Lower lobe of right lung (tissue), 2 donors: Measurements from ENCODE around the gene GPD1. TPM values are rescaled to one million over a fixed set of nuclear protein-coding genes. Genes with fewer than 3 reads are reported as not detected.

Experiments used
- ATAC-seq, 2 donors: fragments of 200-7000 bp; cut with Tn5 transposase; one replicate each; pipeline ENCODE4 v1.9.1; 2020 to 2022; ENCODE audit warnings: mild to moderate bottlenecking in 2 of 2, moderate library complexity in 2 of 2
- DNase-seq: peaks from one replicate; pipeline ENCODE4 v3.0.0-alpha.2; 2020
- H3K27ac ChIP-seq: fragments of 200-600 bp; one replicate; pipeline ENCODE4 v1.8.0; 2022
- H3K27me3 ChIP-seq: fragments of 200-600 bp; one replicate; pipeline ENCODE4 v1.8.0; 2022; ENCODE audit warnings: low read depth
- H3K36me3 ChIP-seq: fragments of 200-600 bp; one replicate; pipeline ENCODE4 v1.8.0; 2022; ENCODE audit warnings: mild to moderate bottlenecking
- H3K4me1 ChIP-seq: fragments of 200-600 bp; one replicate; pipeline ENCODE4 v1.8.0; 2022
- H3K4me3 ChIP-seq: fragments of 200-600 bp; one replicate; pipeline ENCODE4 v1.8.0; 2022; ENCODE audit warnings: mild to moderate bottlenecking
- H3K9me3 ChIP-seq: fragments of 200-600 bp; one replicate; pipeline ENCODE4 v1.8.0; 2022
- CTCF ChIP-seq: fragments of 200-600 bp; IDR thresholded peaks from one replicate; pipeline ENCODE4 v1.8.0; 2022; ENCODE audit warnings: antibody characterized with exemption, mild to moderate bottlenecking
- intact Hi-C: fragments of 100-400 bp; cut with DNase I; formaldehyde crosslinking; loops from one replicate; pipeline ENCODE4 v1.11.0; 2022
- total RNA-seq: library from RNA; stranded (reverse); fragmentation: NEBNext Ultra II Directional; extraction: Animal tissue kit (Norgen Biotek cat#: 25700); gene quantifications from one replicate; pipeline ENCODE4 v1.2.1, GENCODE V29; 2021
- donor health status: DM: no; HTN: yes; CAD: no; lungs with severe emphysema.

The GPD1 gene
- total RNA-seq, 1 donor from 2014 or later: 67.0 TPM

GRCh38 chr12:50110762-50111351, 7.0 kb downstream of the GPD1 start:
- DNase-seq (peak; percentile 83), ATAC-seq (peak; percentile 33 to 39)
- TF ChIP-seq CTCF: no peak
- no peaks in the 10 kb centered on the region for H3K9me3 ChIP-seq
- peak overlapping the region; percentile 33 for H3K4me3 ChIP-seq
- peak overlapping the region; percentile 97 for H3K27ac ChIP-seq
- peaks cover 44% of the 10 kb centered on the region for H3K4me1 ChIP-seq
- intact Hi-C loops: no loop called here
- H3K36me3 ChIP-seq: peaks cover 17% of the 10 kb centered on the region
- no peaks in the 10 kb centered on the region for H3K27me3 ChIP-seq

DNA sequence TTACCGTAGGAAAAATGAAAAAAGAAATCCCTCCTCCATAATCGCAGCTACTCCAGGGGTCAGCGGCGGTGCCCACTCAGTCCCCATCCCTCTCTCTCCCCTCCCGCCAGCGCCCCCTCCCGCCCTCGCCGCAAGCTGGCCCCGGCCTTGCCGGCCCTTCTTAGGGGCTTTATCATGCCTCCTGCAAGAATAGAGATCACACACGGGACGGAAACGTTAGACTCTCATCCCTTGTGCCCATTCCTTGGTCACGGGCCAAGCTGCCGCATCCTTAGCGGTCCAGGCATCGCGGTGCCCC, 7.5 kb downstream of the GPD1 start:
- Histone ChIP-seq H3K27ac (peak overlapping the region; percentile 97), H3K9me3 (no peaks in the 10 kb centered on the region), H3K36me3 (peaks cover 22% of the 10 kb centered on the region), H3K4me1 (peaks cover 47% of the 10 kb centered on the region), H3K27me3 (no peaks in the 10 kb centered on the region), H3K4me3 (peak overlapping the region; percentile 33)
- DNase-seq: no peak
- ATAC-seq: peak in 1 of 2 donors; percentile 0
- TF ChIP-seq CTCF: no peak
- intact Hi-C loops: no loop called here

GRCh38 chr12:50111693-50112455, 8.1 kb downstream of the GPD1 start, which contains the start of gene COX14:
Gene COX14 (plus strand): TSS chr12:50112236. CDS start chr12:50120044, 7,808 bp downstream.
- peak within 1 kb of the TSS; percentile 97 for H3K27ac ChIP-seq
- intact Hi-C loops: no loop called here

GRCh38 chr12:50112456-50113218, 8.8 kb downstream of the GPD1 start:
- H3K4me3 ChIP-seq: peak overlapping the region; percentile 78
- peak overlapping the region; percentile 97 for H3K27ac ChIP-seq
- no peak for DNase-seq
- peak; percentile 0 to 14 for ATAC-seq
- intact Hi-C loops: no loop called here
- H3K36me3 ChIP-seq: peaks cover 25% of the 10 kb centered on the region
- peaks cover 54% of the 10 kb centered on the region for H3K4me1 ChIP-seq
- H3K27me3 ChIP-seq: no peaks in the 10 kb centered on the region
- no peak for TF ChIP-seq CTCF
- H3K9me3 ChIP-seq: no peaks in the 10 kb centered on the region

More at GRCh38 chr12:50111693-50112455, 8.1 kb downstream of the GPD1 start, which contains the start of gene COX14:
- Histone ChIP-seq H3K9me3 (no peaks in the 10 kb centered on the region), H3K36me3 (peaks cover 25% of the 10 kb centered on the region), H3K4me1 (peaks cover 52% of the 10 kb centered on the region), H3K27me3 (no peaks in the 10 kb centered on the region), H3K4me3 (peak within 1 kb of the TSS; percentile 78)
- peak; percentile 83 for TF ChIP-seq CTCF
- ATAC-seq (peak; percentile 93 to 96), DNase-seq (peak; percentile 99)

GRCh38 chr12:50117057-50117622, 13.3 kb downstream of the GPD1 start:
- H3K27me3 ChIP-seq: no peaks in the 10 kb centered on the region
- intact Hi-C loops: no loop called here
- peaks cover 35% of the 10 kb centered on the region for H3K4me1 ChIP-seq
- ATAC-seq: peak; percentile 85 to 91
- no peak for TF ChIP-seq CTCF
- peaks cover 66% of the 10 kb centered on the region for H3K36me3 ChIP-seq
- H3K4me3 ChIP-seq: no peak overlapping the region
- DNase-seq: peak; percentile 64
- no peaks in the 10 kb centered on the region for H3K9me3 ChIP-seq
- H3K27ac ChIP-seq: peak overlapping the region; percentile 13
